Pulmonary artery endothelial cell (primary cell): ENCODE measurements around the gene DOK5. TPM values are rescaled to one million over a fixed set of nuclear protein-coding genes. Genes with fewer than 3 reads are reported as not detected.
"Not testable (repeated sequence)": the region's sequence is repeated elsewhere in the genome, so short reads cannot be mapped to it uniquely, and the experiment has no call there.

Source experiments
- DNase-seq: peaks from one replicate; pipeline ENCODE4 v3.0.0-alpha.2; 2011; ENCODE audit warnings: low read depth, low spot score
- total RNA-seq: library from RNA; depleted of rRNA; stranded (reverse); fragments of >200 nt; gene quantifications from 2 replicates; pipeline ENCODE4 v1.2.3, GENCODE V29; 2014

DOK5 gene
- total RNA-seq: 13.5 and 20.3 TPM in 2 replicates

GRCh38 chr20:54475334-54476168, at the start of gene DOK5:
Gene DOK5 (plus strand): TSS chr20:54475593. CDS start chr20:54475947, 354 bp downstream.
- DNase-seq: no peak

GRCh38 chr20:54429364-54429763, 46.0 kb upstream of the DOK5 start:
- DNase-seq: no peak

GRCh38 chr20:54431156-54431944, 44.0 kb upstream of the DOK5 start:
- no peak for DNase-seq

- DNase-seq: no peak
Measured at GRCh38 chr20:54432966-54433365, 42.4 kb upstream of the DOK5 start.

- DNase-seq: no peak
Measured at GRCh38 chr20:54433636-54434035, 41.8 kb upstream of the DOK5 start.

- DNase-seq: no peak
Measured at GRCh38 chr20:54434196-54434595, 41.2 kb upstream of the DOK5 start.

- no peak for DNase-seq
Measured at GRCh38 chr20:54435015-54435414, 40.4 kb upstream of the DOK5 start.

GRCh38 chr20:54436410-54436809, 39.0 kb upstream of the DOK5 start:
- not testable (repeated sequence) for DNase-seq

- DNase-seq: no peak
Measured at GRCh38 chr20:54438166-54438565, 37.2 kb upstream of the DOK5 start.

GRCh38 chr20:54450207-54450606, 25.2 kb upstream of the DOK5 start:
- no peak for DNase-seq

GRCh38 chr20:54451171-54451570, 24.2 kb upstream of the DOK5 start:
- no peak for DNase-seq

GRCh38 chr20:54452277-54452676, 23.1 kb upstream of the DOK5 start:
- DNase-seq: no peak

- no peak for DNase-seq
Measured at GRCh38 chr20:54454982-54455381, 20.4 kb upstream of the DOK5 start.

GRCh38 chr20:54456423-54456822, 19.0 kb upstream of the DOK5 start:
- no peak for DNase-seq

GRCh38 chr20:54456961-54457360, 18.4 kb upstream of the DOK5 start:
- DNase-seq: no peak

- DNase-seq: no peak
Measured at GRCh38 chr20:54458219-54458618, 17.2 kb upstream of the DOK5 start.

- DNase-seq: no peak
Measured at GRCh38 chr20:54459279-54459678, 16.1 kb upstream of the DOK5 start.

- no peak for DNase-seq
Measured at GRCh38 chr20:54464003-54464402, 11.4 kb upstream of the DOK5 start.

GRCh38 chr20:54466127-54466526, 9.3 kb upstream of the DOK5 start:
- DNase-seq: no peak

- DNase-seq: no peak
Measured at GRCh38 chr20:54467622-54468021, 7.8 kb upstream of the DOK5 start.

- DNase-seq: no peak
Measured at GRCh38 chr20:54468082-54468481, 7.3 kb upstream of the DOK5 start.

GRCh38 chr20:54469293-54469692, 6.1 kb upstream of the DOK5 start:
- DNase-seq: no peak

- no peak for DNase-seq
Measured at GRCh38 chr20:54469952-54470351, 5.4 kb upstream of the DOK5 start.
